KMS-11 (cell line): Measurements from ENCODE around the gene ST3GAL4.

ENCODE experiments used
- H2AFZ ChIP-seq: fragments of 200-600 bp; sonication (generic); 2 replicates; pipeline ENCODE4 v1.6.1; 2016; ENCODE audit warnings: antibody characterized with exemption, mixed run types, low read depth
- H3K27ac ChIP-seq: fragments of 200-600 bp; sonication (generic); 2 replicates; pipeline ENCODE4 v1.6.1; 2016; ENCODE audit warnings: mild to moderate bottlenecking, mixed run types
- H3K27me3 ChIP-seq: fragments of 200-600 bp; sonication (generic); 2 replicates; pipeline ENCODE4 v1.6.1; 2017; ENCODE audit warnings: mild to moderate bottlenecking, low read depth, mixed run types, moderate library complexity; ENCODE audit not compliant: insufficient read depth
- H3K36me3 ChIP-seq: fragments of 200-600 bp; sonication (generic); 2 replicates; pipeline ENCODE4 v1.6.1; 2017; ENCODE audit warnings: mild to moderate bottlenecking, mixed run types; ENCODE audit not compliant: insufficient read depth
- H3K4me1 ChIP-seq: fragments of 200-600 bp; sonication (generic); 2 replicates; pipeline ENCODE4 v1.6.1; 2016; ENCODE audit warnings: mild to moderate bottlenecking, low read depth, mixed run types; ENCODE audit not compliant: poor library complexity, severe bottlenecking
- H3K4me2 ChIP-seq: fragments of 200-600 bp; sonication (generic); 2 replicates; pipeline ENCODE4 v1.7.0; 2016; ENCODE audit warnings: mild to moderate bottlenecking, mixed run types
- H3K4me3 ChIP-seq: fragments of 200-600 bp; sonication (generic); IDR thresholded peaks from 2 replicates; pipeline ENCODE4 v1.6.1; 2017; ENCODE audit warnings: low read depth, low read length, mixed read lengths; ENCODE audit not compliant: insufficient read depth
- H3K79me2 ChIP-seq: fragments of 200-600 bp; sonication (generic); 2 replicates; pipeline ENCODE4 v1.6.1; 2016; ENCODE audit warnings: low read depth, mixed run types; ENCODE audit not compliant: insufficient read depth
- H3K9ac ChIP-seq: fragments of 200-600 bp; sonication (generic); 2 replicates; pipeline ENCODE4 v1.6.1; 2016; ENCODE audit warnings: mild to moderate bottlenecking, mixed run types
- H4K20me1 ChIP-seq: fragments of 200-600 bp; sonication (generic); 2 replicates; pipeline ENCODE4 v1.6.1; 2016; ENCODE audit warnings: mild to moderate bottlenecking, mixed run types; ENCODE audit not compliant: insufficient read depth
- TF ChIP-seq, protein P1 (sequence below): fragments of 200-600 bp; sonication (generic); conservative IDR thresholded peaks from 2 replicates; pipeline ENCODE4 v1.6.1; 2017; ENCODE audit warnings: low read depth, mild to moderate bottlenecking, antibody characterized with exemption, low read length, moderate library complexity, mixed read lengths

Gene ST3GAL4

GRCh38 chr11:126319374-126319740 is 36.1 kb upstream of the ST3GAL4 start:
- no peaks in the 10 kb centered on the region for H3K27me3 ChIP-seq
- H3K79me2 ChIP-seq: no peaks in the 10 kb centered on the region; the same call in 1 of the 2 replicates
- H3K4me2 ChIP-seq: peak overlapping the region; percentile 72; the same call in 1 of the 2 replicates
- no peak overlapping the region for H2AFZ ChIP-seq
- H3K9ac ChIP-seq: no peak overlapping the region
- H3K4me3 ChIP-seq: no peak overlapping the region
- TF ChIP-seq, protein P1, sequence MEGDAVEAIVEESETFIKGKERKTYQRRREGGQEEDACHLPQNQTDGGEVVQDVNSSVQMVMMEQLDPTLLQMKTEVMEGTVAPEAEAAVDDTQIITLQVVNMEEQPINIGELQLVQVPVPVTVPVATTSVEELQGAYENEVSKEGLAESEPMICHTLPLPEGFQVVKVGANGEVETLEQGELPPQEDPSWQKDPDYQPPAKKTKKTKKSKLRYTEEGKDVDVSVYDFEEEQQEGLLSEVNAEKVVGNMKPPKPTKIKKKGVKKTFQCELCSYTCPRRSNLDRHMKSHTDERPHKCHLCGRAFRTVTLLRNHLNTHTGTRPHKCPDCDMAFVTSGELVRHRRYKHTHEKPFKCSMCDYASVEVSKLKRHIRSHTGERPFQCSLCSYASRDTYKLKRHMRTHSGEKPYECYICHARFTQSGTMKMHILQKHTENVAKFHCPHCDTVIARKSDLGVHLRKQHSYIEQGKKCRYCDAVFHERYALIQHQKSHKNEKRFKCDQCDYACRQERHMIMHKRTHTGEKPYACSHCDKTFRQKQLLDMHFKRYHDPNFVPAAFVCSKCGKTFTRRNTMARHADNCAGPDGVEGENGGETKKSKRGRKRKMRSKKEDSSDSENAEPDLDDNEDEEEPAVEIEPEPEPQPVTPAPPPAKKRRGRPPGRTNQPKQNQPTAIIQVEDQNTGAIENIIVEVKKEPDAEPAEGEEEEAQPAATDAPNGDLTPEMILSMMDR: no peak
- H4K20me1 ChIP-seq: no peaks in the 10 kb centered on the region
- no peaks in the 10 kb centered on the region for H3K36me3 ChIP-seq
- H3K27ac ChIP-seq: no peak overlapping the region; the same call in 1 of the 2 replicates
- H3K4me1 ChIP-seq: peaks cover 40% of the 10 kb centered on the region

GRCh38 chr11:126322996-126323395 is 32.5 kb upstream of the ST3GAL4 start:
- Histone ChIP-seq H3K79me2 (no peaks in the 10 kb centered on the region; the same call in 1 of the 2 replicates), H3K36me3 (no peaks in the 10 kb centered on the region), H3K4me2 (no peak overlapping the region), H3K4me3 (no peak overlapping the region), H3K27me3 (no peaks in the 10 kb centered on the region), H3K27ac (no peak overlapping the region), H3K9ac (no peak overlapping the region), H2AFZ (no peak overlapping the region), H3K4me1 (peaks cover 22% of the 10 kb centered on the region), H4K20me1 (no peaks in the 10 kb centered on the region)
- TF ChIP-seq, protein P1: no peak

- no peaks in the 10 kb centered on the region for H3K4me1 ChIP-seq
- no peak overlapping the region for H3K4me2 ChIP-seq
- H2AFZ ChIP-seq: no peak overlapping the region
These were observed 28.0 kb upstream of the ST3GAL4 start for GRCh38 chr11:126327281-126328000.

DNA sequence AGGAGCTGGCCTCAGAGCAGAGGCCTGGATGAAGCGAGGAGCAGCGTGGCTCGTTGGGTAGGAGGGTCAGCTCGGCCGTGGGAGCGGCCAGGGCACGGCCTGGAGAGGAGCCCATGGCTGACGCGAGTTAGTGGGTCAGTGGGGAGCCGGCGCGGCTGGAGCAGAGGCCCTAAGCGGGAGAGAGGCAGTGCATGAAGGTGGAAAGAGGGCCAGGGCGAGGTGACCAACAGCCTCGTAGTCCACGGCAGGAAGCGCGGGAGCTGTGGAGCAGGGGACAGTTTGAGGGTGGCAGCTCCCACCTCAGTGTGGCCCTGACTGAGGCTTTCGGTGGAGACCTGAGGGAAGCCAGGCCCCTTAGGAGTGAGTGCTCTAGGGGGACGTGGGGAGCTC is 27.5 kb upstream of the ST3GAL4 start:
- Histone ChIP-seq H3K9ac (no peak overlapping the region), H3K27ac (no peak overlapping the region)
- TF ChIP-seq, protein P1: no peak

More at GRCh38 chr11:126327281-126328000, 28.0 kb upstream of the ST3GAL4 start:
- no peaks in the 10 kb centered on the region for H4K20me1 ChIP-seq
- no peak overlapping the region for H3K27ac ChIP-seq
- no peak overlapping the region for H3K9ac ChIP-seq
- H3K4me3 ChIP-seq: no peak overlapping the region
- TF ChIP-seq, protein P1: no peak
- no peaks in the 10 kb centered on the region for H3K36me3 ChIP-seq
- no peaks in the 10 kb centered on the region for H3K27me3 ChIP-seq
- H3K79me2 ChIP-seq: no peaks in the 10 kb centered on the region

More for the DNA sequence above, 27.5 kb upstream of the ST3GAL4 start:
- no peaks in the 10 kb centered on the region for H3K27me3 ChIP-seq
- no peak overlapping the region for H3K4me3 ChIP-seq
- H2AFZ ChIP-seq: no peak overlapping the region
- no peaks in the 10 kb centered on the region for H3K4me1 ChIP-seq
- no peaks in the 10 kb centered on the region for H3K79me2 ChIP-seq
- no peaks in the 10 kb centered on the region for H3K36me3 ChIP-seq
- H3K4me2 ChIP-seq: no peak overlapping the region
- no peaks in the 10 kb centered on the region for H4K20me1 ChIP-seq
